DMS53 treated with DMSO at 0.1 percent for 48 hours (cell line): ENCODE results near the gene XPO4.

Experiments
- DNase-seq: peaks from one replicate; lab custom pipeline; 2025; ENCODE audit not compliant: unreplicated experiment; lab: John Stamatoyannopoulos, UW

The XPO4 gene

GRCh38 chr13:20729633-20730585 is 172.6 kb downstream of the XPO4 start:
- DNase-seq: no peak

- DNase-seq: no peak
Observed at GRCh38 chr13:20728579-20729311, 173.8 kb downstream of the XPO4 start.

- no peak for DNase-seq
Observed at GRCh38 chr13:20727856-20728255, 174.7 kb downstream of the XPO4 start.
